Endothelial cell of umbilical vein (primary cell): Measurements from ENCODE around the gene MCU. TPM values are rescaled to one million over a fixed set of nuclear protein-coding genes. Genes with fewer than 3 reads are reported as not detected.

Experiments used
- BruUV-seq: library from RNA; stranded (reverse); fragments of 400-500 nt; replicated peaks from 2 replicates; lab custom pipeline; 2021; lab: Mats Ljungman, UMichigan
- CTCF ChIA-PET: fragments of 300-600, 350-600 bp; sonication (Branson Sonifier 250); formaldehyde crosslinking; loops from one replicate; lab custom pipeline; 2021; ENCODE audit warnings: antibody characterized with exemption, inconsistent platforms; lab: Charles Lee
- POLR2A ChIA-PET: fragments of 300-600, 350-600 bp; sonication (Branson Sonifier 250); formaldehyde crosslinking; loops from one replicate; lab custom pipeline; 2021; ENCODE audit warnings: antibody characterized with exemption, inconsistent platforms; lab: Charles Lee
- DNase-seq: peaks from one replicate; pipeline ENCODE4 v3.0.0-alpha.2; 2011; ENCODE audit warnings: low read depth, low spot score
- FAIRE-seq: peaks from 2 replicates; lab custom pipeline; 2011; peaks lifted over from hg19 to GRCh38; lab: Jason Lieb, UNC
- H2AFZ ChIP-seq: 2 replicates; pipeline ENCODE4 v1.6.0; 2012; ENCODE audit warnings: low read depth, low read length, control low read depth, inconsistent platforms
- H3K27ac ChIP-seq: 2 replicates; pipeline ENCODE4 v1.5.1; 2011; ENCODE audit warnings: low read depth, mild to moderate bottlenecking, control low read depth, low read length, moderate library complexity; ENCODE audit not compliant: insufficient read depth
- H3K27me3 ChIP-seq, 2 experiments: 2 replicates each; pipeline versions ENCODE4 v1.6.0 to v1.6.1; 2011; ENCODE audit warnings: low read length in 2 of 2, mixed read lengths in 1 of 2; ENCODE audit not compliant: control insufficient read depth in 2 of 2, insufficient read depth in 2 of 2
- H3K36me3 ChIP-seq, 2 experiments: 2 replicates in 1 of 2; 3 replicates in 1 of 2; pipeline ENCODE4 v1.5.1; 2011; ENCODE audit warnings: low read length in 2 of 2, mild to moderate bottlenecking in 1 of 2, moderate library complexity in 1 of 2; ENCODE audit not compliant: control insufficient read depth in 2 of 2, insufficient read depth in 2 of 2; ENCODE audit errors: extremely low read depth in 1 of 2
- H3K4me1 ChIP-seq: 3 replicates; pipeline ENCODE4 v1.5.1; 2011; ENCODE audit warnings: mild to moderate bottlenecking, low read length; ENCODE audit not compliant: control insufficient read depth, insufficient read depth; ENCODE audit errors: extremely low read depth
- H3K4me2 ChIP-seq: 2 replicates; pipeline ENCODE4 v1.6.1; 2011; ENCODE audit warnings: low read length, control low read depth, mixed read lengths; ENCODE audit not compliant: insufficient read depth
- H3K4me3 ChIP-seq, 3 experiments: fragments of 200-600 bp in 1 of 3; sonication (generic), shearing (Covaris generic) in 1 of 3; replicated peaks in 1 of 3; 2 replicates each; pipeline ENCODE4 v1.5.1; 2011 to 2016; ENCODE audit warnings: control low read depth in 3 of 3, low read length in 3 of 3, mild to moderate bottlenecking in 2 of 3, inconsistent platforms in 1 of 3, low read depth in 1 of 3, moderate library complexity in 1 of 3; ENCODE audit not compliant: insufficient read depth in 1 of 3
- H3K79me2 ChIP-seq: 2 replicates; pipeline ENCODE4 v1.6.0; 2012; ENCODE audit warnings: low read length, inconsistent platforms; ENCODE audit not compliant: control insufficient read depth, insufficient read depth
- H3K9ac ChIP-seq: replicated peaks from 2 replicates; pipeline ENCODE3; 2011; ENCODE audit warnings: low read length, control low read depth; ENCODE audit not compliant: insufficient read depth; ENCODE audit errors: extremely low read depth
- H3K9me1 ChIP-seq: replicated peaks from 3 replicates; pipeline ENCODE4 v1.6.0; 2011; ENCODE audit warnings: mild to moderate bottlenecking, low read length; ENCODE audit not compliant: control insufficient read depth, insufficient read depth; ENCODE audit errors: extremely low read depth
- H3K9me3 ChIP-seq: replicated peaks from 2 replicates; pipeline ENCODE4 v1.5.1; 2012; ENCODE audit warnings: low read length, inconsistent platforms; ENCODE audit not compliant: control insufficient read depth, insufficient read depth
- H4K20me1 ChIP-seq: replicated peaks from 2 replicates; pipeline ENCODE3; 2011; ENCODE audit warnings: mild to moderate bottlenecking, low read length; ENCODE audit not compliant: control insufficient read depth, insufficient read depth; ENCODE audit errors: extremely low read depth
- FOS ChIP-seq: IDR thresholded peaks from 2 replicates; pipeline ENCODE4 v1.6.1; 2011; ENCODE audit warnings: mild to moderate bottlenecking, low read length, moderate library complexity, borderline replicate concordance; ENCODE audit not compliant: insufficient read depth
- MAX ChIP-seq: IDR thresholded peaks from 2 replicates; pipeline ENCODE4 v1.6.1; 2011; ENCODE audit not compliant: insufficient read depth, insufficient read length
- MYC ChIP-seq: IDR thresholded peaks from one replicate; pipeline ENCODE4 v1.6.1; 2011; ENCODE audit warnings: mild to moderate bottlenecking, low read depth, low read length
- POLR2A ChIP-seq: IDR thresholded peaks from 2 replicates; pipeline ENCODE4 v1.6.1; 2012; ENCODE audit warnings: low read depth, mild to moderate bottlenecking, control low read depth, low read length
- POLR2AphosphoS5 ChIP-seq: IDR thresholded peaks from 2 replicates; pipeline ENCODE4 v1.6.1; 2012; ENCODE audit warnings: low read depth, mild to moderate bottlenecking, control low read depth, low read length, moderate library complexity; ENCODE audit not compliant: insufficient read depth
- dilution Hi-C: fragments of 300-500 bp; cut with MboI; formaldehyde crosslinking; loops from one replicate; pipeline ENCODE4 v1.15.0; 2019; ENCODE audit warnings: low sequenced_read_pairs; ENCODE audit not compliant: extremely low pct_ligation_motif_present
- intact Hi-C: fragments of 100-400 bp; cut with micrococcal nuclease; formaldehyde crosslinking; loops from one replicate; pipeline ENCODE4 v1.10.0; 2022
- polyA plus RNA-seq, 4 experiments: library from polyadenylated mRNA; depleted of rRNA in 3 of 4; stranded (reverse) in 3 of 4; unstranded in 1 of 4; fragments of >200 nt; gene quantifications; 2 replicates each; pipeline versions ENCODE4 v1.2.1 to v1.2.3, GENCODE V29; 2011 to 2012; ENCODE audit warnings: missing spikeins in 1 of 4
- total RNA-seq: library from RNA; stranded (reverse); gene quantifications from 2 replicates; pipeline ENCODE4 v1.2.3, GENCODE V29; 2021
- TF ChIP-seq, protein P1 (sequence below), 2 donors: IDR thresholded peaks; 1 replicate in 1 of 2; 2 replicates in 1 of 2; pipeline ENCODE4 v1.5.1; 2011; ENCODE audit warnings: low read length in 2 of 2, mild to moderate bottlenecking in 2 of 2, moderate library complexity in 2 of 2, control low read depth in 1 of 2, inconsistent platforms in 1 of 2, low read depth in 1 of 2; ENCODE audit not compliant: insufficient read depth in 1 of 2; ENCODE audit errors: extremely low read depth in 1 of 2

MCU gene
- total and polyA plus RNA-seq, 2 donors (not counting 3 experiments of a cell fraction or from before 2014, with no cell fraction given), result 25.2 to 37.2 TPM

GRCh38 chr10:72818076-72818475 lies 126.1 kb downstream of the MCU start:
- no peaks in the 10 kb centered on the region for H3K79me2 ChIP-seq
- no peaks in the 10 kb centered on the region for H3K9me3 ChIP-seq
- H3K9ac ChIP-seq, result no peak overlapping the region
- ChIA-PET POLR2A (no interaction called here), CTCF (interaction anchor here (2.5 kb wide), 1 partner anchor 16 kb away, joined by 9 read pairs; no protein-coding TSS in a partner anchor)
- H3K4me3 ChIP-seq, result no peak overlapping the region
- no peaks in the 10 kb centered on the region for H3K27me3 ChIP-seq
- no peak overlapping the region for H3K4me2 ChIP-seq
- H3K27ac ChIP-seq, result no peak overlapping the region
- dilution Hi-C loops (no loop called here), intact Hi-C loops (no loop called here)
- no peak overlapping the region for H2AFZ ChIP-seq
- no peaks in the 10 kb centered on the region for H3K9me1 ChIP-seq
- FAIRE-seq (no peak), DNase-seq (no peak)
- no peaks in the 10 kb centered on the region for H3K36me3 ChIP-seq
- TF ChIP-seq MAX, result no peak
- no peak for TF ChIP-seq POLR2AphosphoS5
- TF ChIP-seq MYC, result no peak
- no peak for TF ChIP-seq POLR2A
- TF ChIP-seq, protein P1, sequence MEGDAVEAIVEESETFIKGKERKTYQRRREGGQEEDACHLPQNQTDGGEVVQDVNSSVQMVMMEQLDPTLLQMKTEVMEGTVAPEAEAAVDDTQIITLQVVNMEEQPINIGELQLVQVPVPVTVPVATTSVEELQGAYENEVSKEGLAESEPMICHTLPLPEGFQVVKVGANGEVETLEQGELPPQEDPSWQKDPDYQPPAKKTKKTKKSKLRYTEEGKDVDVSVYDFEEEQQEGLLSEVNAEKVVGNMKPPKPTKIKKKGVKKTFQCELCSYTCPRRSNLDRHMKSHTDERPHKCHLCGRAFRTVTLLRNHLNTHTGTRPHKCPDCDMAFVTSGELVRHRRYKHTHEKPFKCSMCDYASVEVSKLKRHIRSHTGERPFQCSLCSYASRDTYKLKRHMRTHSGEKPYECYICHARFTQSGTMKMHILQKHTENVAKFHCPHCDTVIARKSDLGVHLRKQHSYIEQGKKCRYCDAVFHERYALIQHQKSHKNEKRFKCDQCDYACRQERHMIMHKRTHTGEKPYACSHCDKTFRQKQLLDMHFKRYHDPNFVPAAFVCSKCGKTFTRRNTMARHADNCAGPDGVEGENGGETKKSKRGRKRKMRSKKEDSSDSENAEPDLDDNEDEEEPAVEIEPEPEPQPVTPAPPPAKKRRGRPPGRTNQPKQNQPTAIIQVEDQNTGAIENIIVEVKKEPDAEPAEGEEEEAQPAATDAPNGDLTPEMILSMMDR (IDR thresholded peaks at IDR 0.05; ENCODE audit: extremely low read depth in 1 of 2, insufficient read depth in 1 of 2, low read depth in 1 of 2, low read length in 2 of 2), result no peak
- TF ChIP-seq FOS, result no peak
- BruUV-seq, result no TSS peak
- H3K4me1 ChIP-seq, result peaks cover 3% of the 10 kb centered on the region
- H4K20me1 ChIP-seq, result peaks cover 4% of the 10 kb centered on the region
